Common myeloid progenitor, CD34-positive (primary cell): ENCODE data around the gene C12orf75. TPM values are rescaled to one million over a fixed set of nuclear protein-coding genes. Genes with fewer than 3 reads are reported as not detected.

ENCODE experiments used
- CTCF ChIA-PET: fragments of 350-600 bp; sonication (Branson Sonifier 250); formaldehyde crosslinking; loops from one replicate; lab custom pipeline; 2021; ENCODE audit warnings: antibody characterized with exemption; lab: Charles Lee
- POLR2A ChIA-PET: fragments of 350-600 bp; sonication (Branson Sonifier 250); formaldehyde crosslinking; loops from one replicate; lab custom pipeline; 2021; ENCODE audit warnings: antibody characterized with exemption; lab: Charles Lee
- DNase-seq, 3 donors: peaks; one replicate each; pipeline versions ENCODE4 v3.0.0 to v3.0.0-alpha.2; 2013
- H3K27ac ChIP-seq, 2 experiments: 1 replicate in 1 of 2; 2 replicates in 1 of 2; pipeline ENCODE4 v1.7.0; 2013; ENCODE audit warnings: inconsistent platforms in 2 of 2, low read length in 2 of 2, mild to moderate bottlenecking in 2 of 2, low read depth in 1 of 2, moderate library complexity in 1 of 2; ENCODE audit not compliant: severe bottlenecking in 2 of 2, insufficient read depth in 1 of 2, poor library complexity in 1 of 2
- H3K27me3 ChIP-seq, 5 experiments: replicated peaks in 2 of 5; 1 replicate in 3 of 5; 2 replicates in 2 of 5; pipeline versions ENCODE4 v1.6.1 to v1.7.0; 2013; ENCODE audit warnings: low read length in 4 of 5, mild to moderate bottlenecking in 2 of 5, moderate library complexity in 2 of 5, inconsistent platforms in 1 of 5; ENCODE audit not compliant: insufficient read depth in 5 of 5, control insufficient read depth in 4 of 5
- H3K36me3 ChIP-seq, 4 experiments: 1 replicate in 2 of 4; 2 replicates in 2 of 4; pipeline versions ENCODE4 v1.6.1 to v1.7.0; 2013; ENCODE audit warnings: low read length in 3 of 4, control low read depth in 1 of 4, mild to moderate bottlenecking in 1 of 4; ENCODE audit not compliant: control insufficient read depth in 4 of 4, insufficient read depth in 4 of 4
- H3K4me1 ChIP-seq, 4 experiments: 1 replicate in 3 of 4; 2 replicates in 1 of 4; pipeline versions ENCODE4 v1.6.1 to v1.7.1; 2013; ENCODE audit warnings: low read length in 3 of 4, mild to moderate bottlenecking in 3 of 4, control low read depth in 1 of 4, inconsistent platforms in 1 of 4, moderate library complexity in 1 of 4; ENCODE audit not compliant: control insufficient read depth in 4 of 4, insufficient read depth in 4 of 4; ENCODE audit errors: control extremely low read depth in 1 of 4
- H3K4me3 ChIP-seq, 7 experiments: 1 replicate in 4 of 7; 2 replicates in 3 of 7; pipeline versions ENCODE4 v1.5.1 to v1.7.0; 2013; ENCODE audit warnings: mild to moderate bottlenecking in 7 of 7, low read length in 6 of 7, moderate library complexity in 6 of 7, inconsistent platforms in 2 of 7, low read depth in 2 of 7, control low read depth in 1 of 7; ENCODE audit not compliant: insufficient read depth in 4 of 7, control insufficient read depth in 1 of 7; ENCODE audit errors: extremely low read depth in 1 of 7
- H3K9me3 ChIP-seq, 5 experiments: 1 replicate in 4 of 5; 2 replicates in 1 of 5; pipeline versions ENCODE4 v1.6.1 to v1.7.1; 2013; ENCODE audit warnings: low read length in 4 of 5, mild to moderate bottlenecking in 2 of 5, inconsistent platforms in 1 of 5, low read depth in 1 of 5, moderate library complexity in 1 of 5; ENCODE audit not compliant: control insufficient read depth in 4 of 5, insufficient read depth in 2 of 5; ENCODE audit errors: control extremely low read depth in 1 of 5
- WGBS: methylation state at CpG from one replicate; pipeline ENCODE4 v1.1.5; 2013; ENCODE audit not compliant: insufficient coverage; 5-methylcytosine and 5-hydroxymethylcytosine counted together
- polyA plus RNA-seq: library from polyadenylated mRNA; unstranded; fragments of 120-200 nt; gene quantifications from one replicate; pipeline ENCODE4 v1.2.1, GENCODE V29; 2013

The C12orf75 gene
- polyA plus RNA-seq, result 12.9 TPM

DNA sequence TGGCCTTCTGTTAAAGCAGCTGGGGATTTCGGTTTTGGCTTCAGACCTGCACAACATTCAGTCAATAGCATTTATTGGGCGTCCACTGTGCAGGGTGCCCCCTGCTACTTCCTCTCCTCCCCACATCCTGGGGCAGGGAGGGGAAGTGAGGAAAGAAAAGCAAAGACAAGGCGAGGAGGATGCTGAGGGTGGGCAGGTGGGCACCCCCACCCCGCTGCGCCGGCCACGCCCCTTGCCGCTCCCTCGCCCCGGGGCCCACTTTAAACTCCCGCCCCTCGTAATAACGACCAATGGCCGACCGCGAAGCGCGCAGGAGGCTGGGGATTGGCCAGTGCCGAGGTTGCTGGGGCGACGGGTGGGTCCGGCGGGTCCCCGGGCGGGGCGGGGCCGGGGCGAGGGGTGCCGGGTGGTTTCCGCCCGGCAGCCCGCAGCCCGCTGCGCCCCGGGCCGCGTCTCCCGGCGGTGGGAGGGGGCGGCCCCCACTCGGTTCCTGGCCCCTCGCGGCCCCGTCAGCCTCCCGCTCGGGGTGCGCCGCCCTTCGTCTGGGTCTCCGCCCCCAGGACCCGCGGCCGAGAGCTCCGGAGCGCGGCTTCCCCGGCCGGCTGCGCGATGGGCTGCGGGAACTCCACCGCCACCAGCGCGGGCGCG is at the start of gene C12orf75:
TSS of gene C12orf75 (plus strand) at position 409 of the 648 bp plus-strand sequence. CDS start at position 610, 201 bp downstream.
- Histone ChIP-seq H3K9me3 (no peaks in the 10 kb centered on the region), H3K4me3 (peak within 1 kb of the TSS; percentile 60 to 85 (median 79)), H3K4me1 (peaks cover 0 to 66% (median 23%) of the 10 kb centered on the region in 4 experiments), H3K27ac (no peak within 1 kb of the TSS), H3K27me3 (no peaks in the 10 kb centered on the region), H3K36me3 (no peaks in the 10 kb centered on the region)
- ChIA-PET POLR2A (interaction anchor here (1.2 kb wide), 1 partner anchor 95 kb away, joined by 4 read pairs; no protein-coding TSS in a partner anchor), CTCF (interaction anchor here (0.9 to 1.9 kb wide), 5 partner anchors 10 to 54 kb away, joined by 3 to 7 read pairs (median 3); no protein-coding TSS in a partner anchor)
- DNase-seq, result peak; percentile 80 to 88 (median 83)
- 0% methylated on average over 47 of the region's 66 CpGs for WGBS

DNA sequence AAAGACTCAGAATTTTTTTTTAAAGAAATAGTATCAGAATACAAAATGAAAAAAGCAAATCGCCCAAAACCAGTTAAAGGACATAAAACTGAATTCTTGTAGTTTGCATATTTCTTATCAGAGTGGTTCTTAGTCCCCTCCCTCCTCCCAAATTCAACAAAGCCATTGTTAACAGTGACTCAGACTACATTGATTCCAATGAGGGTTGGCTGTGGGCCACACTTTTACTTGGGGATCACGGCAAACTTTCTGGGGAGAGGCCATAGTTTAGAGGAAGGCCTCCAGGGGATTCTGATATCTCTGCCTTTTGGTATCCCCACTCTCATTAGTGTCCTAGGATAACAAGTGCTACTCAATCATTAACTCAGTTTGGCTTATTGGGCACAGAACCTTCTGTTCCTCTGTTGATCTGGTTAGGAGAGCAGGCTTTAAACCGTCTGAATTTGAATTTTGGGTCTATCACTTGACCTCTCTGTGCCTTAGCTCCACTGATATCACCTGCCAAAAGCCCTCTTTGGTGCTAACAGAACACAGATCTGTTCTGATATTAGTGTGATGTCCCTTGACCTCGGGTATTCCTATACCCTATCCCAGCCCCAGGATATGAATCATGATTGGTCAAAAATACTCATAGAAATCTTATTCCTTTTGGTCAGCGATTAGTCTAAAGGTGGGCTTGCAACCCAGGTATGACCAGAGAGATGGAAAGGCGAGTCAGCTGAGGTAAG is 49.4 kb upstream of the C12orf75 start:
- POLR2A ChIA-PET, result no interaction called here
- H3K9me3 ChIP-seq, result no peaks in the 10 kb centered on the region
- H3K27ac ChIP-seq, result no peak overlapping the region
- CTCF ChIA-PET, result no interaction called here
- H3K36me3 ChIP-seq, result no peaks in the 10 kb centered on the region
- no peak overlapping the region for H3K4me3 ChIP-seq
- DNase-seq, result no peak
- peaks cover 0 to 2% (median 0%) of the 10 kb centered on the region in 4 experiments for H3K4me1 ChIP-seq
- no peaks in the 10 kb centered on the region for H3K27me3 ChIP-seq
- WGBS, result 96% methylated on average over 4 of the region's 6 CpGs

DNA sequence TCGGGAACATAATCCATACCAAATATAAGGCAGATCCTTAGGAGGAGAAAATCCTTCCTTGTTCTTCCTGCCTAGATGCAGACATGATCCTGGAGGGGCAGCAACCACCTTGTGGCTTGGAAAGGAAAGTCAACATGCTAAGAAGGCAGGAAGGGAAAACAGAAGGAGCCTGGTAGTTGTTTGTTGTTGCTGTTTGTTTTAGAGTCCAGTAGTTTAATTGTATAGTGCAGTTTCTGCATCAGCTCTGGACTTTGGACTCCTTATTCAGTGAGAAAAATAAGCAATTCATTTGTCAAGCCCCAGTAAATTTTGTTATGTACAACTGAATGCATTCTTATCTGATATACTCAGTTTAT is 48.8 kb upstream of the C12orf75 start:
- H3K4me3 ChIP-seq, result no peak overlapping the region
- no peaks in the 10 kb centered on the region for H3K27me3 ChIP-seq
- no peak for DNase-seq
- no peaks in the 10 kb centered on the region for H3K4me1 ChIP-seq
- no peaks in the 10 kb centered on the region for H3K36me3 ChIP-seq
- ChIA-PET CTCF (no interaction called here), POLR2A (no interaction called here)
- H3K27ac ChIP-seq, result no peak overlapping the region
- no peaks in the 10 kb centered on the region for H3K9me3 ChIP-seq
- no CpG with 5 or more reads among the region's 1 CpG for WGBS

DNA sequence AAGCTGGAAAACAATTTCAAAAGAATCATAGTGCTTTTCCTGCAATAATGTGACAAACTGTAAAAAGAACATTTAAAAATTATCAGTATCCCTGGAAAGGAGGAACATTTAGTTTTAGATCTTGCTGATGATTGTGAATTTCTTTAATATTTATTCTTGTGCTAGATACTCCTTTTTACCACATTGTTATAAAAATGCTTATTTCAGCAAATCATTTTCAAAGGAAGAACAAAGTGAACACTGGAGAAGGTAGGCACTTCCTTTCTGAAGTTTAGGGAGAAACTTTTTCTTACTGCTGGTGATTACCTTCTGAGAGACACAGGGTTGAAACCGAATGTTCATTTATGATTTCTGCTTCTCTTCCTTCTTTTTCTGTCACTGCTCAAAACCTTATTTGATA is 45.1 kb upstream of the C12orf75 start:
- H3K27me3 ChIP-seq, result no peaks in the 10 kb centered on the region
- peaks cover 0 to 2% (median 0%) of the 10 kb centered on the region in 5 experiments for H3K9me3 ChIP-seq
- DNase-seq, result no peak
- no peak overlapping the region for H3K27ac ChIP-seq
- no CpG with 5 or more reads among the region's 1 CpG for WGBS
- ChIA-PET CTCF (no interaction called here), POLR2A (interaction anchor here (0.6 kb wide), 1 partner anchor 18 kb away, joined by 3 read pairs; no protein-coding TSS in a partner anchor)
- no peak overlapping the region for H3K4me3 ChIP-seq
- no peaks in the 10 kb centered on the region for H3K4me1 ChIP-seq
- no peaks in the 10 kb centered on the region for H3K36me3 ChIP-seq

DNA sequence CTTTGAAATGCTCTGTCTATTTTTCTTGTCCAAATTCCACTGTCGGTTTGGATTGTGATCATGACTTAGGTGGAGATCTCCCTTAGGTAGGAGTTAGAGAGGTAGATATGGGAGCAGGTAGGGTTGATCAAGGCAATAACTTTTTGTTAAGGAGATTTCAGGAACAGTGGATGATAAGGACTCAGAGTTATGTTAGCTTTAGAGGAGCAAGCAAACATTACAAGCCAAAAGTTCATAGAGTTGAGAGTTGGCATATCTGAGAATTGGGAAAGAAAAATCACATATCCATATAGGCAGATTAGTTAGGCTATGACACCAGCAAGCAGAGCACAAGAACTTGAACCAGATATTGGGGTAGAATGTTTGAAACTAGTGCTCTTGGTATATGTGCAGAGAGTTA is 43.1 kb upstream of the C12orf75 start:
- no peaks in the 10 kb centered on the region for H3K27me3 ChIP-seq
- no peak for DNase-seq
- no peak overlapping the region for H3K4me3 ChIP-seq
- no peak overlapping the region for H3K27ac ChIP-seq
- CTCF ChIA-PET, result no interaction called here
- H3K36me3 ChIP-seq, result no peaks in the 10 kb centered on the region
- H3K9me3 ChIP-seq, result peaks cover 0 to 2% (median 0%) of the 10 kb centered on the region in 5 experiments
- no CpG with 5 or more reads among the region's 1 CpG for WGBS
- H3K4me1 ChIP-seq, result no peaks in the 10 kb centered on the region
- POLR2A ChIA-PET, result no interaction called here

DNA sequence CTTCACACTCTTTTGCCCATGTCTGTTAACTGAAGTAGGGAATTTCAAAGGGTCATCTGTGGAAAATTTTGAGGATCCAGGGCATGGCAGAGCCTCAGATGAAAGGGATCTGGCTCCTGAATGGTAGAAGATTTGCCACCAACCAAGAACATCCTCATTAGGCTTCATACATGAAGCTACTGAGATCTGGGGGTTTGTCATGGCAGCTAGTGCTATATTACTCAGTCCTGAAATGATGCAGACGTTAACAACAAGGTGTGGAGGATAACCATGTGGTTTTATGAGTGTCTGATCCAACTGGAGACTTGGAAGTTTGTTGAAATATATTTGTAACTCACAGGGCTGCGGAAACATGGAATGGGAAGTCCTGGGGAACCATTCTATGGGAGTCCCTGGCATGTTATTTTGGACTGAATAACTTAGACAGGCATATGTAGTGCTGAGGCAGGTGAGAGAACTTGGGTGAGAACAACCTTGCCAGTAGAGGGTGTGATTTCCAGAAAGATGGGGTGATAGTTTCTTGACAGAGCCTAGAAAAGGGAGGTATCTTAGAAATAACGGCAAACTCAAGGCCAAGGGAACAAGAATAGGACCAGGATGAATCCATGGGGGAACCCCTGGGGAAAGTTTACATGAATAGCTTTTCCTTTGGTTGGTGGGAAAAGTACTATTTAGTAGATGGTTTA is 42.0 kb upstream of the C12orf75 start:
- H3K27me3 ChIP-seq, result no peaks in the 10 kb centered on the region
- no peaks in the 10 kb centered on the region for H3K4me1 ChIP-seq
- no peak overlapping the region for H3K4me3 ChIP-seq
- POLR2A ChIA-PET, result interaction anchor here (0.6 kb wide), 1 partner anchor 88 kb away, joined by 3 read pairs; no protein-coding TSS in a partner anchor
- no peak overlapping the region for H3K27ac ChIP-seq
- CTCF ChIA-PET, result no interaction called here
- no peaks in the 10 kb centered on the region for H3K36me3 ChIP-seq
- DNase-seq, result no peak
- 88% methylated on average over 1 of the region's 3 CpGs for WGBS
- H3K9me3 ChIP-seq, result peaks cover 0 to 2% (median 0%) of the 10 kb centered on the region in 5 experiments
